Endodermal cell (in vitro differentiated cells): ENCODE results near the gene ALDH3B1. TPM values are rescaled to one million over a fixed set of nuclear protein-coding genes. Genes with fewer than 3 reads are reported as not detected.

ENCODE experiments used
- DNase-seq: peaks from one replicate; pipeline ENCODE4 v3.0.0-alpha.2; 2017
- H3K27ac ChIP-seq: 2 replicates; pipeline ENCODE4 v1.5.1; 2013; ENCODE audit warnings: mild to moderate bottlenecking, low read depth, low read length, moderate library complexity
- H3K27me3 ChIP-seq: 2 replicates; pipeline ENCODE4 v1.6.1; 2013; ENCODE audit warnings: mild to moderate bottlenecking, low read length, moderate library complexity; ENCODE audit not compliant: insufficient read depth, control insufficient read depth, poor library complexity, severe bottlenecking
- H3K36me3 ChIP-seq: 2 replicates; pipeline ENCODE4 v1.7.0; 2013; ENCODE audit warnings: mild to moderate bottlenecking, low read length, moderate library complexity; ENCODE audit not compliant: control insufficient read depth, insufficient read depth
- H3K4me1 ChIP-seq: one replicate; pipeline ENCODE4 v1.7.0; 2013; ENCODE audit warnings: low read length; ENCODE audit not compliant: control insufficient read depth, insufficient read depth
- H3K4me3 ChIP-seq: 2 replicates; pipeline ENCODE4 v1.5.1; 2013; ENCODE audit warnings: mild to moderate bottlenecking, low read length, moderate library complexity
- H3K9ac ChIP-seq: 2 replicates; pipeline ENCODE4 v1.6.1; 2013; ENCODE audit warnings: mild to moderate bottlenecking, low read length, moderate library complexity; ENCODE audit not compliant: poor library complexity, severe bottlenecking; ENCODE audit errors: extremely low read depth
- H3K9me3 ChIP-seq: 2 replicates; pipeline ENCODE4 v1.6.1; 2013; ENCODE audit warnings: mild to moderate bottlenecking, low read length, moderate library complexity; ENCODE audit not compliant: control insufficient read depth
- H3K27ac Mint-ChIP-seq: 2 replicates; pipeline ENCODE4 v1.8.0; 2020; ENCODE audit warnings: mixed read lengths
- H3K27me3 Mint-ChIP-seq: 2 replicates; pipeline ENCODE4 v1.8.0; 2021; ENCODE audit warnings: mild to moderate bottlenecking, mixed read lengths; ENCODE audit not compliant: insufficient read depth
- H3K36me3 Mint-ChIP-seq: 2 replicates; pipeline ENCODE4 v1.8.0; 2020; ENCODE audit warnings: low read depth, mixed read lengths
- H3K4me1 Mint-ChIP-seq: 2 replicates; pipeline ENCODE4 v1.8.0; 2020; ENCODE audit warnings: mixed read lengths
- H3K4me3 Mint-ChIP-seq: 2 replicates; pipeline ENCODE4 v1.8.0; 2020; ENCODE audit warnings: mild to moderate bottlenecking, moderate library complexity, mixed read lengths
- H3K9me3 Mint-ChIP-seq: 2 replicates; pipeline ENCODE4 v1.8.0; 2020; ENCODE audit warnings: mild to moderate bottlenecking, mixed read lengths
- CTCF ChIP-seq: fragments of 200-600 bp; sonication (generic); conservative IDR thresholded peaks from 2 replicates; pipeline ENCODE4 v1.5.0; 2021; ENCODE audit warnings: antibody characterized with exemption, mild to moderate bottlenecking
- WGBS, 2 experiments: methylation state at CpG; one replicate each; pipeline versions ENCODE4 v1.1.5 to v1.1.7; 2013; ENCODE audit warnings: missing lambda C conversion rate in 2 of 2, mixed read lengths in 1 of 2; ENCODE audit not compliant: insufficient coverage in 1 of 2, insufficient read length in 1 of 2; 5-methylcytosine and 5-hydroxymethylcytosine counted together
- total RNA-seq, 2 donors: library from RNA; stranded (reverse); fragmentation: NEBNext Ultra II Directional in 1 of 2; extraction: Animal tissue kit (Norgen Biotek cat#: 25700) in 1 of 2; gene quantifications; 2 replicates in 1 of 2; 3 replicates in 1 of 2; pipeline ENCODE4 v1.2.1, GENCODE V29; 2021

Gene ALDH3B1
- total RNA-seq, 2 donors from 2014 or later, result 0.11 TPM; not detected in 1

GRCh38 chr11:68013611-68014156 lies 3.6 kb downstream of the ALDH3B1 start:
- no peaks in the 10 kb centered on the region for H3K27me3 ChIP-seq
- no peaks in the 10 kb centered on the region for H3K9me3 ChIP-seq
- DNase-seq, result no peak
- no peak for TF ChIP-seq CTCF
- peak overlapping the region; percentile 67 for H3K27ac ChIP-seq
- Mint-ChIP-seq H3K27me3 (no peaks in the 10 kb centered on the region), H3K36me3 (no peaks in the 10 kb centered on the region), H3K4me1 (no peaks in the 10 kb centered on the region), H3K27ac (no peak overlapping the region), H3K4me3 (no peak overlapping the region), H3K9me3 (peaks cover 10% of the 10 kb centered on the region)
- H3K36me3 ChIP-seq, result no peaks in the 10 kb centered on the region
- no peak overlapping the region for H3K4me3 ChIP-seq
- 92 to 93% methylated on average over 9 to 14 of the region's 14 CpGs for WGBS, 2 experiments
- no peaks in the 10 kb centered on the region for H3K4me1 ChIP-seq
- no peak overlapping the region for H3K9ac ChIP-seq

DNA sequence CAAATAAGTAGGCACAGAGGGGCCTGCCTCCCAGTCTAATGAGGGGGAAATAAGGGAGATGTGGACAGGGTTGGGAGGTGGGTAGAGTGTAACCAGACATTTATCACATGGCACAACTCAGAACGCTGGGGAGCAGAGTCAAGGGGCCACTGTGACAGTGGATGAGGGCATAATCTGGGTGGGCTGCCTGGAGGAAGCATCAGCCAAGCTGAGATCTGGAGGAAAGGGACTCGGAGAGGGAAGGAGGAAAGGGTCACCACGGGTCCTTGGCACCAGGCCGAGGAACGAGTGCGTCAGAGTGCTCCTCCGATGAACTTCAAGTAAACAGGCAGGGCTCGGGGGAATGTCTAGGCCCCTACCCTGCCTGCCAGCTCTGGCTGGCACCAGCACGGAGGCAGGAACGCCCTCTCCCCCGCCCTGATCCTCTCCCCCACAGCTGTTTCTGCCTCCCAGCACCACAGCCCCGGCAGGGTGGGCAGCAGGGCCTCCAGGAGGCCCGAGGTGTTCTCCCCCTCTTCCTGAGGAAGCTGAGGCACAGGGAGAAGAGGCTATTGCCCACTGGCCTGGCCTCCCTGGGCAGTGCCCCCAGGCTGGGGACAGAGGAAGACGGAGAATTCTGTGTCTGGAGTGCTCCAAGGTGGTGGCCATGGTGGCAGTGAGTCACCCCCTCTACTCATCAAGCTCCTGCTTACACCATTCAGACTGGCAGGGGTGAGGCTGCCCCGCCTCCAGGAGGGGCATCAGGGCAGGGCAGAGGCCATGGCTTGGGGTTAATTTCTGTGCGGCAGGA lies 4.2 kb downstream of the ALDH3B1 start:
- no peak for TF ChIP-seq CTCF
- 91 to 92% methylated on average over 4 to 16 of the region's 16 CpGs for WGBS, 2 experiments
- Mint-ChIP-seq H3K27ac (no peak overlapping the region), H3K36me3 (no peaks in the 10 kb centered on the region), H3K27me3 (no peaks in the 10 kb centered on the region), H3K4me1 (no peaks in the 10 kb centered on the region), H3K9me3 (peaks cover 3% of the 10 kb centered on the region), H3K4me3 (no peak overlapping the region)
- Histone ChIP-seq H3K4me3 (no peak overlapping the region), H3K27ac (no peak overlapping the region), H3K27me3 (no peaks in the 10 kb centered on the region), H3K9me3 (no peaks in the 10 kb centered on the region), H3K9ac (no peak overlapping the region), H3K36me3 (no peaks in the 10 kb centered on the region), H3K4me1 (no peaks in the 10 kb centered on the region)
- no peak for DNase-seq

DNA sequence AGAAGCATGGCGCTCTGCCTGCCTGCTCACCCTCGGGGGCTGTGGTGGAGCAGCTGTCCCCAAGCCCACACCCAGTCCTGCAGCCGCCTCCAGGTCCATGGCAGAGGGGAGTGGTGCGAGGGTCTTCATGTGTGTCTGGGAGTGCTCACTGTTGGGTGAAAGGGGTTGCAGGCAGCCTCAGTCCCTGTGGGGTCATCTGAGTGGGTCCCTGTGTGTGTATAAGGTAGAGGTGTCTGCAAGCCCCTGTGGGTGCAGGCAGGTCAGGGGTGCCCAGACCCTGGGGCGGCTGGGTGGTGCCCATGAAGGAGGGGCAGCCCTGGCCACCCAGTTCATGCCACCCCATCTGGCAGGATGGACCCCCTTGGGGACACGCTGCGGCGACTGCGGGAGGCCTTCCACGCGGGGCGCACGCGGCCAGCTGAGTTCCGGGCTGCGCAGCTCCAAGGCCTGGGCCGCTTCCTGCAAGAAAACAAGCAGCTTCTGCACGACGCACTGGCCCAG lies 4.9 kb downstream of the ALDH3B1 start:
- WGBS, 2 experiments, result 94 to 97% methylated on average over 6 to 19 of the region's 19 CpGs
- Histone ChIP-seq H3K27me3 (no peaks in the 10 kb centered on the region), H3K9ac (no peak overlapping the region), H3K36me3 (no peaks in the 10 kb centered on the region), H3K27ac (no peak overlapping the region), H3K9me3 (no peaks in the 10 kb centered on the region), H3K4me1 (no peaks in the 10 kb centered on the region), H3K4me3 (no peak overlapping the region)
- Mint-ChIP-seq H3K27ac (no peak overlapping the region), H3K4me1 (no peaks in the 10 kb centered on the region), H3K27me3 (no peaks in the 10 kb centered on the region), H3K4me3 (no peak overlapping the region), H3K9me3 (no peaks in the 10 kb centered on the region), H3K36me3 (no peaks in the 10 kb centered on the region)
- DNase-seq, result no peak
- no peak for TF ChIP-seq CTCF
